HG03196 (cell line): ENCODE measurements around the gene USHBP1.

Source experiments
- ATAC-seq: cut with Tn5 transposase; IDR thresholded peaks from one replicate; pipeline ENCODE4 v1.9.1; 2021; ENCODE audit not compliant: unreplicated experiment

Gene USHBP1

GRCh38 chr19:17240826-17241399 is 23.6 kb downstream of the USHBP1 start:
- no peak for ATAC-seq

GRCh38 chr19:17240062-17240752 is 24.3 kb downstream of the USHBP1 start:
- ATAC-seq: no peak

GRCh38 chr19:17237747-17238706 is 26.5 kb downstream of the USHBP1 start:
- no peak for ATAC-seq

DNA sequence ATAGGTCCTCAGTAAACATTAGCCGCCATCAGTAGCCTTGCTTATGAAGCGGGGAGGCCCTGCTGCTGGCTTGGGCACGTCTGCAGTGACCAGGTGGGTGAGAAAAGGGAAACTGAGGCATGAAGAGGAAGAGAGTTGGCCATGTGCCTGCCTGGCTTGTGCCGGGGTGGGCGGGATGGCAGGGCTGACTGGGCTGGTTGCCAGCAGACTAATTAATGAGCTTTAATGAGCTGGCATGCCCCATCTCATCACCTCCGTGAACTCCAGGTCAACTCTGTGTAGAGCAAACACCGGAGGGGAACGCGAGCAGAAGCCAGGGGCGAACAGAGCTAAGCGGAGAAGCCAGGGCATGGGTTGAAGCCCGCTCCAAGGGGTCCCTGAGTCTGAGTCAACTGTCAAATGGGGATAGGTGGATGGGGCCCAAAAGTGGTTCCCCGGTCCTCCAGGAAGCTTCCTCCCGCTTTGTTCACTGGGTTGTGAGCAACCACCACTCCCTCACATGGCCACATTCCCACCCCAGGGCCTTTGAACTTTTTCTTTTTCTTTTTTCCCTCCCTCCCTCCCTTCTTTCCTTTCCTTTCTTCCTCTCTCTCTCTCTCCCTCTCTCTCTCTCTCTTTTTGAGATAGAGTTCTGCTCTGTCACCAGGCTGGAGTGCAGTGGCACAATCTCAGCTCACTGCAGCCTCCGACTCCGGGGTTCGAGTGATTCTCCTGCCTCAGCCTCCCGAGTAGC is 27.6 kb downstream of the USHBP1 start:
- ATAC-seq: no peak

GRCh38 chr19:17235971-17236777 is 28.4 kb downstream of the USHBP1 start:
- peak; percentile 26 for ATAC-seq

DNA sequence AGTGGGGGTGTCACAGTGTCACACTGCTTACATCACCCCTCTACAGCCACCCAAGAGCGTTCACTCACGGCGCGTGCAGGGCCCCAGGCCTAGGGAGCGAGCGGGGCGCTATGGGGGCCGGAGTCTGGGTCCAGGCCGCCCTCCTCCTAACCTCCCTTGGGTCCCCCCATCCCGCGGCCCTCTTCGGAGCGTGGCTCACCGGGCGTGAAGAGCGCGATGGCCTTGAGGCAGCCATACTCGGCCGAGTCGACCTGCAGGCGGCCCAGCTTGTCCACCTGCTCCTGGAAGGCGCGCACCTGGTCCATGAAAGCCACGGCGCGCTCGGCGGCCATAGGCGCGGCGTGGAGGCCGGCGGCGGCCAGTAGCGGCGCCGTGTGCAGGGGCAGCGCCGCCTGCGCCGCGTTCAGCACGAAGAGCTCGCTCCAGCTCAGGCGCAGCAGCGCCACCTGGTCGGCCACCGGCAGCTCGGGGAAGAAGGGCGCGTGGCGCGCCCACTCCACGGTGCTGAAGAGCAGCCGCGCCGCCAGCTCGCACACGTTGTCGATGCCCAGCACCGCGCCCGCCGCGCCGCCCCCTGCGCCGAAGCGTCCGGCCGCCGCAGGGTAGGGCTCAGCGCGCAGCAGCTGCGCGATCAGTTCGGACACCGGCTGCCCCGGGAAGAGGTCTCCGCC is 29.1 kb downstream of the USHBP1 start:
- peak; percentile 66 for ATAC-seq

- ATAC-seq: peak; percentile 35
Observed at GRCh38 chr19:17234911-17235299, 29.6 kb downstream of the USHBP1 start.

DNA sequence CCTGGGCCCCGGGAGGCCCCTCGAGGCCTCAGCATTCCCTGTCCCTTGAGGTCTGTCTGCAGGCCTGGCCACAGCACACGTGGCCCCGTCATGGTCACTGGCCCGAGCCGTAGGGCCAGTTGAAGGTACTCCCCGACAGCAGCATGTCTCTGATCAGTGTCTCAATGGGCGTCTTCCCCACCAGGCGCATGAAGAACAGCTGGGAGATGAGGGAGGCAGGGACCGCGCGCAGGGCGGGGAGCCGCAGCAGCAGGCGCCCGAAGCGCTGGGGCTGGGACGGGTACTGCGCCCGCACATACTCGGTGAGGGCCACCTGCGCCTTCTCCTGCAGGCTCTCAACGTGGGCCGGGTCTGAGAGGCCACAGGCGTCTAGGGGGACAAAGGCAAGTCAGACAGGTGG is 32.3 kb downstream of the USHBP1 start:
- no peak for ATAC-seq

DNA sequence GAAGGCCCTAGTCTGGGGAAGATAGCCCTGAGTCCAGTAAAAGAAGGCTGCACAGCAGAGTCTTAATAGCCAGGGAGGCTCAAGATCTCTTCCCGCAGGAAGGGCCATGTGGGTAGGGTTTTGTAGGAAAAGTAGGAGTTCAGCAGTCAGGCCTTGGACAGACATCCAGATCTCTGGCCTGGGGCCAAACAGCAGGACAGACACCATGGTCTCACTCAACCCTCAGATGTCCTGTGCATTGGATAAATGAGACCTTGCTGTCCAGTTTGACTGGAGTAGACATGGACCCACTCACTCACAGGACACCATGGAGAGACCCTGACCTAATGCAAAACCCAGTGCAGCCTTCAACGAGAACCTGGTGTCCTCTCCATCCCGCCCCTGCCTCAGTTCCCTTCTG is 34.7 kb downstream of the USHBP1 start:
- no peak for ATAC-seq

DNA sequence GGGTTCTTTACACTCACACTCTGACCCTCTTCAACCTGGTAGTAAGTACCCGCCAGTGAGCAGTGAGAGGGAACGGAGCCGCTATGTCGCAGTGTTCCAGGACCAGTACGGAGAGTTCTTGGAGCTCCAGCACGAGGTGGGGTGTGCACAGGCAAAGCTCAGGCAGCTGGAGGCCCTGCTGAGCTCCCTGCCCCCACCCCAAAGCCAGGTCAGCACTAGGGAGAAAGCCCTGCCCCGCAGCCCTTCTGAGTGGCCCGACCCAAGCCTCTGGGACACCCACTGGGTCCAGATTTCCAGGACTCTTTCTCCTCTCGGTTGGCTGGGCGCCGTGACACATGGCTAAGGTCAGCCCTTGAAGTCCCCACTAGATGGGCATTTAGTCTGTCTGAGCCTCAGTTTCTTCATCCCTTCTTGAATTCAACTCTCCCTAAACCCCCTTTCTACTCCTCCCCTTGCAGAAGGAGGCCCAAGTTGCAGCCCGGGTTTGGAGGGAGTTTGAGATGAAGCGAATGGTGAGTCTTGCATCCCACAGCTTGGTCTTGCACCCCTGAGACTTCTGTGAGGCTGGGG is 36.7 kb downstream of the USHBP1 start:
- no peak for ATAC-seq

- peak; percentile 86 for ATAC-seq
Observed at GRCh38 chr19:17226002-17226933, 38.3 kb downstream of the USHBP1 start, which contains the start of gene OCEL1. Gene OCEL1 (plus strand): TSS chr19:17226226. CDS start chr19:17226248, 22 bp downstream.

DNA sequence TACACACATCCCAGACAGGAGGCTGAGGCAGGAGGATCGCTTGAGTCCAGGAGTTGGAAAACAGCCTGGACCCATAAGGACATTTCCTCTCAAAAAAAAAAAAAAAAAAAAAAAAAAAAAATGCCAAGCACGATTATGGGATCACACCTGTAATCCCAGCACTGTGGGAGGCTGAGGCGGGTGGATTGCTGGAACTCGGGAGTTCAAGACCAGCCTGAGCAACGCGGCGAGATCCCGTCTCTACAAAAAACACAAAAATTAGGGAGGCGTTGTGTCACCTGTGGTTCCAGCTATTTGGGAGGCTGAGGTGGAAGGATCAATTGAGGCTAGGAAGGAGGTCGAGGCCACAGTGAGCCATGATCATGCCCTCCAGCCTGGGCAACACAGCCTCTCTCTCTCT is 39.5 kb downstream of the USHBP1 start:
- ATAC-seq: no peak

- ATAC-seq: no peak
Observed at GRCh38 chr19:17220207-17220758, 44.3 kb downstream of the USHBP1 start.

DNA sequence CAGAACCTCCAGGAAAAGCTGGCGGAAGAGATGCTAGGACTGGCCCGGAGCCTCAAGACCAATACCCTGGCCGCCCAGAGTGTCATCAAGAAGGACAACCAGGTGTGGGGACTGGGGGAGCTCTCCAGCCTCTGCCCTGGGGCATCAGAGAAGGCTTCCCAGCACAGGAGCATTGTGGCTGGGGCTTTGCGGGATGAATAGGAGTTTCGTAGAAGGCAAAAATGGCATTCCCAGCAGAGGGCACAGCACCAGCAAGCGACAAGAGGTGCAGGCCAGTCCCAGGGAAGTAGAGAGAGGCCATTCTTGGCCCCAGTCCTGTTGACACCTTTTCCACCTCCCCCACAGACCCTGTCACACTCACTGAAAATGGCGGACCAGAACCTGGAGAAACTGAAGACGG is 45.3 kb downstream of the USHBP1 start:
- ATAC-seq: no peak

GRCh38 chr19:17216058-17216670 is 48.4 kb downstream of the USHBP1 start:
- ATAC-seq: no peak

DNA sequence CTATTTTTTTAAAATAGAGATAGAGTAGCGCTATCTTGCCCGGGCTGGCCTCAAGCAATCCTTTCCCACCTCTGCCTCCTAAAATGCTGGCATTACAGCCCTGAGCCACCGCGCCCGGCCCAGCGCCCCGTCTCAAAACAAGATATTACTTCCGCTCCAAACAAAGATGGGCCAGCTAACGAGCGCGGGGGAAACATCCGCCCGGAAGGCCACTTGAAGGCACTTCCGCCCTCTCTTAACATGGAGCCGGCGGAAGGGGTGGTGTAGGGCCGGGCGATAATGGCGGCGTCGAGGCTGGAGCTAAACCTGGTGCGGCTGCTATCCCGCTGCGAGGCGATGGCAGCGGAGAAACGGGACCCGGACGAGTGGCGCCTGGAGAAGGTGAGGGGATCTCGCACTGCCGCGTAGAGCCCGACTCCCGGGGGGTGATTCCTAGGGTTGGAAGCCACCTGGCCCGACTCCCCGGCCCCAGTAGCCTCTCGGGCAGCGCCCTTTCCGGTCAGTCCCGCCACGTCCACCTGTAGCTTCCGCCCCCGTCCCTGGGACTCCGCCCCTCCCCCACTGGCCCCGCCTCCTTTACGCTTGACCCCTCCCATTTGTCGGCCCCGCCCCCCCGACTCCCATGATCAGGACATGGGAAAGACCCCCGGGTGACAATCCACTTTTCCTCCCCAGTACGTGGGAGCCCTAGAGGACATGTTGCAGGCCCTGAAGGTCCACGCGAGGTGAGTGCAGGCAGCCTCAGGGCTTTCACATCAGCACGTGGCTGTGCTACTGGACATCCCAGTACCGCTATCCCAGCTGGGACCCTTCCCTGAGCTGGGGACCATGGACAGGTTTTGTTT is 49.2 kb downstream of the USHBP1 start, which contains the start of gene USE1:
Gene USE1 (plus strand): TSS at position 231 of the 845 bp plus-strand sequence. CDS start 49 bp downstream, at position 280.
- peak; percentile 64 for ATAC-seq
